Measurements from ENCODE around the gene KIRREL2. TPM values are rescaled to one million over a fixed set of nuclear protein-coding genes. Genes with fewer than 3 reads are reported as not detected.
"Not testable (repeated sequence)": the region's sequence is repeated elsewhere in the genome, so short reads cannot be mapped to it uniquely, and the experiment has no call there.

KIRREL2 gene
- total RNA-seq, result 0.04 TPM in 1 of 2 replicates, not detected in the other

DNA sequence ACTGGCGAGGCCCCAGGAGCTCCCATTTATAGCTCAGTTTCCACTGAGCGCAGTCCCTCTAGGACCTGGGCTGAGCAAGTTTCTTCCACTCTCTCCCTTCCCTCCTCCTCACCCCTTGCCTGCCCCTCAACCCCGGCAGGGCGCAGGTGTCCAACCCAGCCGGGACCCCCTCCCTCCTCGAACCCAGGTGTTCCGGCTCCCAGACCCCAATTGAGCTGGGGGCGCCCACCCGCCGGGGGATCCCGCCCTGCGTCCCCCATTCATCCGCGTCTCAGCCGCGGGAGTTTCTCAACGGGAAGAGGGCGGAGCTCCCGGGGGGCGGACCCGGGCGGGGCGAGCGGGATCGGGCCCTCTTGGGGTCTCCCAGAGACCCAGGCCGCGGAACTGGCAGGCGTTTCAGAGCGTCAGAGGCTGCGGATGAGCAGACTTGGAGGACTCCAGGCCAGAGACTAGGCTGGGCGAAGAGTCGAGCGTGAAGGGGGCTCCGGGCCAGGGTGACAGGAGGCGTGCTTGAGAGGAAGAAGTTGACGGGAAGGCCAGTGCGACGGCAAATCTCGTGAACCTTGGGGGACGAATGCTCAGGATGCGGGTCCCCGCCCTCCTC, at the start of gene KIRREL2:
Gene KIRREL2, plus strand, starts transcription at position 366 of the 604 bp plus-strand sequence. Its CDS starts 209 bp downstream, at position 575.
- DNase-seq (ENCODE audit: low read depth, low spot score), result no peak

DNA sequence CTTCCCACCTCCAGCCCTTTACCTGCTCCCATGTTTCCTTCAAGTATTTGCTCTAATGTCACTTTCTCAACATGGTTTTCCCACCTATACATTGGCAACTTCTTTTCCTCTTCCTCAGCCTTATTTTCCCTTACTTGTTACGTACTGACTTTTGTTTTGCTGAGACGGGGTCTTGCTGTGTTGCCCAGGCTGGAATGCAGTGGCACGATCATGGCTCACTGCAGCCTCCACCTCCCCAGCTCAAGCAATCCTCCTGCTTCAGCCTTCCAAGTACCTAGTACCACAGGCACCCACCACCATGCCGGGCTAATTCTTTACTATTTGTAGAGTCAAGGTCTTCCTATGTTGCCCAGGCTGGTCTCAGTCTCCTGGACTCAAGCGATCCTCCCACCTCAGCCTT, 49.1 kb upstream of the KIRREL2 start:
- DNase-seq (ENCODE audit: low read depth, low spot score), result no peak

- DNase-seq (ENCODE audit: low read depth, low spot score), result no peak
Measured at GRCh38 chr19:35811317-35812219, 45.1 kb upstream of the KIRREL2 start.

DNA sequence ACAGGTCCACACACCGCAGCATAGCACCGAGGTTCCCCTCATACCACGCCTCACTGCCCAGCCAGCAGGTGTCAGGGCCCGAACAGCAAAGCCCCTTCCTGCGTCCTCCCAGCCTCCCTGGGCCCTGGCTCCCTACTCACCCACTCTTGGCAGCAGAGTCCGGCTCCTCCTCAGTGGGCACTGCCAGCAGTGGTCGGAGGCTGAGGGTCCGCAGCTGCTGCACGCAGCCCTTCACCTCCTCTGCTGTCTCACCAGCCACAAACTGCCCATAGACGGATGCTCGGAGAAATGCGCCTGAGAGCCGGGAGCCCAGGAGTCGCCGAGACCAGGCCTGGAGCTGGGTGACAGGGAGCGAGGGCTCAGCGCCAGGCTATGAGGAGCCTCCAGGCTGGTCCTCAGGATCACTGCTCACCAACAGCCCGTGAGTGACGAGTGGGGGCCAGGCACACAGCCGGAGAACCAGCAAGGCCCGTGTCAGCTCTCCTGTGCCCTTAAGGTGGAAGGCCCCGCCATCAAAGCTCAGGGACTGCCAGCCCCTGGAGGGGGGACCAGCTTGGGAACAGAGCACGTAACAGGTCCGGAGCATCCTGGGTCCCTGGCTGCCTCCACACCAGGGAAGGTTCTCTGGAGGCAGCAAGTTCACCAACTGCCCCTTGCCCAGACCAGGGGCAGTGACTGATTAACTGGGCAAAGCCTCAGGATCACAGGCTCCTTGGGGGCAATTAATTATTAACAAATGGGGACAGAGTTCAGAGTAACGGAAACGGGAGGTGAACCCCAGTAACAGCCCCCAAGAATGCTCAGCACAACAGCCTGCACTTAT, 44.3 kb upstream of the KIRREL2 start, which contains the start of gene PRODH2:
Gene PRODH2, minus strand, starts transcription at position 626 of the 823 bp plus-strand sequence. Its CDS starts 40 bp downstream, at position 586.
- DNase-seq (ENCODE audit: low read depth, low spot score), result no peak

GRCh38 chr19:35813043-35813890, 43.4 kb upstream of the KIRREL2 start:
- DNase-seq (ENCODE audit: low read depth, low spot score), result no peak

- no peak for DNase-seq (ENCODE audit: low read depth, low spot score)
Measured at GRCh38 chr19:35816262-35816661, 40.4 kb upstream of the KIRREL2 start.

DNA sequence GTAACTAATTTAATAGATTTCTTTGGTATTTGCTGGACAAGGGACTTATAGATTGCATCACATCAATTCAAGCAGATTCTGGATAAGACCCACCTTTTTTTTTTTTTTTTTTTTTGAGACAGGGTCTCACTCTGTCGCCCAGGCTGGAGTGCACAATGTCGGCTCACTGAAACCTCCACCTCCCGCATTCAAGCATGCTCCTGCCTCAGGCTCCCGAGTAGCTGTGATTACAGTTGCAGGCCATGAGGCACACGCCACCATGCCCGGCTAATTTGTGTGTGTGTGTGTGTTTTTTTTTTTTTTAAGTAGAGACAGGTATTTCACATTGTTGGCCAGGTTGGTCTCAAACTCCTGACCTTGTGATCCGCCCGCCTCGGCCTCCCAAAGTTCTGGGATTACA, 39.9 kb upstream of the KIRREL2 start:
- no peak for DNase-seq (ENCODE audit: low read depth, low spot score)

DNA sequence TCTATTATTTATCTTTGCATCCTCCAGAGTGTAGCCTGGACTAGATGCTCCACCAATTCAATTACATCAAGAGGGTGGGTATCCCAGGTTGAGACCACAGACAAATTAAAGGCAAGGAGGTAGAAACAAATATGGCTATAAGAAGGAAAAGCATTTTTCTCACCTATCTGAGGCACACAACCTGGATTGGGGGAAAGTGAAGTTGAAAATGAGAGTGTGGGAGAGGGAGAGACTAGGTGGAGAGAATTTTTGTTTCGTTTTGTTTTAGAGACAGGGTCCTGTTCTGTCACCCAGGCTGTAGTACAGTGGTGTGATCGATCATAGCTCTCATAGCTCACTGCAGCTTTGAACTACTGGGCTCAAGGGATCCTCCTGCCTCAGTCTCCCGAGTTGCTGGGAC, 38.3 kb upstream of the KIRREL2 start:
- no peak for DNase-seq (ENCODE audit: low read depth, low spot score)

DNA sequence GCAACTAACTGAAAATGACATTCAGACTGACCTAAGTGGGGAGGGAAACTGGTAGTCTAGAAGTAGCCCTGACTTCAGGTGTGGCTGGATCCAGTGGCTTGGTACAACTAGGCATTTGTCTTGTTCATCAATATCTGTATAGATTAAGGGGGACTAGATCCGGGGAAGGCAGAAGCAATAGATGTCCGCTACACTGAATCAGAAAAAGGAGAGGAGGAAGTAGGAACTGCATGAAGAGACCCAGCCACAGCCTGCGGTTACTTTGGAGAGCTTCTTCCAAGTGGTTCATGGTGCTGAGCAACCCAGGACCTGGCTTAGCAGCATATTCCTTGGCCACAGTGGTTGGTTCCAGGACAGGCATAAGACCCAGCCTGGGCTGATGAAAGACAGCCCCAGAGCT, 34.1 kb upstream of the KIRREL2 start:
- no peak for DNase-seq (ENCODE audit: low read depth, low spot score)

DNA sequence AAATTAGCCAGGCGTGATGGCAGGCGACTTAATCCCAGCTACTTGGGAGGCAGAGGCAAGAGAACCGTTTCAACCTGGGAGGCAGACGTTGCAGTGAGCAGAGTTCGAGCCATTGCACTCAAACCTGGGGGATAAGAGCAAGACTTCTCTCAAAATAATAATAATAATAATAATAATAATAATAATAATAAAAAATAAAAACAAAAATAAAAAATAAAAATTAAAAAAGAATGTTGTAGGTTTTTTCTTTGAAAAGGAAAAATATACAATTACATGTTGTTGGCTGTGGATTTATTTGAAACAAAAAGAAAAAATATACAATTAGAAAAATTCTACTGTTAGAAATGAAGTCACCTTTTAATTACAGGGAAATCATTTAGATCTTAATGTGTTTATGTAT, 32.6 kb upstream of the KIRREL2 start:
- no peak for DNase-seq (ENCODE audit: low read depth, low spot score)

DNA sequence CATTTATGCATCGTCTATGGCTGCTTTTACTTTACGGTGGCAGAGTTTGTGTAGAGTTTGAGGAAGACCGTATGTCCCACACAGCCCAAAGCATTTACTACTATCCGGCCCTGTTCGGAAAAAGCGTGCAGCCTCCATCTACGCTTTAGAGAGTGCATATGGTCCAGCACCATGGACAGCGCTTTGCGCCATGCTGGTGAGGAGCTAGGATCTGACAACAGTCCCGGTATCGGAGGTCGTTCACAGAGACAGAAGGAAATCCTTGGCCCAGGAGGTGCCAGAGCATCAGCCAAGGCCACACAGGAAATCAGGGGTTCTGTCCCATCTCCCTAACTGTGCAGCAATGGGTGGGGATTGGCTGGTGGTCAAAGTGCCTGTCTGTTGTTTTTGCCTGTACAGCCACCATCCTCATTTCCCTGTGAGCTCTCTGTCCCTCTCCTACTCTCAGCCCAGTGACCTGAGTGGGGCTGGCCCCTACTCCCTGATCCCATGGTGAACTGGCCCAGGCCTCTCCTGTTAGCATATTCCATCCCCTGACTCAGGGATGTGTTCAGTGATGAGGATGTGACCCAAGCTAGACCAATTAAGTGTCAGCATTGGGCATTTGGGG, 27.9 kb upstream of the KIRREL2 start:
- no peak for DNase-seq (ENCODE audit: low read depth, low spot score)

DNA sequence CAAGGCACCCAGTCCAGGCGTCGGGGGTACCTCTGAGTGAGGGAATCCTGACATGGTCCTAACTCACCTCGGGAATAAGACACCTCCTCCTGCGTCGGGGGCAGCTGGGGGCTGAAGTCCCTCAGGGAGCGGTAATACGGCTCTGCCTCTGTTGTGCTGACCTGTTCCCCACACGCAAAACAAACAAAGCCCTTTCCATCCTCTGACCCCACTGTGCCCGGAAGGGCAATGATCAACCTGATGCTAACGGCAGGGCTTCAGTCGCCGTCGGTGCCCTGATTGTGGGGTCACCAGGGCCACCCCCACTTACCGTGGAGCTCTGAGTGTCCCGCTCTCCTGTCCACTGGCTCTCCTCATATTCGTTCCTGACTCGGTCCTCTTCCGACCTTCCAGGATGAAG, 25.7 kb upstream of the KIRREL2 start:
- no peak for DNase-seq (ENCODE audit: low read depth, low spot score)

DNA sequence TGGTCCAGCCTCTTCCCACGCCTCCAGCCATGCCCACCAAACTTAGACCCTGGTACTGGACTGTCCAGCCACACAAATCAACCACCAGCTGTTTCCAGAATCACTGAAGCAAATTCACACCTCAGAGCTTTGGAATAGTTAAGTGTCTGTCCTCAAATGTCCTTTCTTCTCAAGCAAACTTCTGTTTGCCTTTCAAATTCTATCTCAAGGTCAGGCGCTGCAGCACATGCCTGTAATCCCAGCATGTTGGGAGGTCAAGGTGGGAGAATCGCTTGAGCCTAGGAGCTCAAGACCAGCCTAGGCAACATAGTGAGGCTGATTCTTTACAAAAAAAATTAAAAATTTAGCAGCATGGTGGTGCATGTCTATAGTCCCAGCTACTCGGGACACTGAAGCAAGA, 24.7 kb upstream of the KIRREL2 start:
- no peak for DNase-seq (ENCODE audit: low read depth, low spot score)

DNA sequence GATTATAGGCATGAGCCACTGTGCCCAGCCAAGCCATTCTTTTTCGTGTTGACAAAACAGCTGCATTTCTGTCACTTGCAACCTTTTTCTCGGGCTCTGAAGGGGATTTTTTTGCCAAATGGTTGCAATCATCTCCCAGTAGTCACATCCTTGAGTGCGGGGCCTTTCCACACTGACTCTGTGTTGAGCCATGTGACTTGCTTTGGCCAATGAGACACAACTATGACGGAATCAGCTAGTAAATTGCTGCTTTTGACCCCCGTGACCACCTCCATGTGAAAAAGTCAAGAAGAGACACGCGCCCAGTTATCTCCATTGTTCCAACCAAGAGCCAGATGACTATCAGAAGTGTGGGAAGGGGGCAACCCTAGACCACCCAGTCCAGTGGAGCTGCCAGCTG, 22.7 kb upstream of the KIRREL2 start:
- no peak for DNase-seq (ENCODE audit: low read depth, low spot score)

- not testable (repeated sequence) for DNase-seq (ENCODE audit: low read depth, low spot score)
Measured at GRCh38 chr19:35836096-35836495, 20.6 kb upstream of the KIRREL2 start.

DNA sequence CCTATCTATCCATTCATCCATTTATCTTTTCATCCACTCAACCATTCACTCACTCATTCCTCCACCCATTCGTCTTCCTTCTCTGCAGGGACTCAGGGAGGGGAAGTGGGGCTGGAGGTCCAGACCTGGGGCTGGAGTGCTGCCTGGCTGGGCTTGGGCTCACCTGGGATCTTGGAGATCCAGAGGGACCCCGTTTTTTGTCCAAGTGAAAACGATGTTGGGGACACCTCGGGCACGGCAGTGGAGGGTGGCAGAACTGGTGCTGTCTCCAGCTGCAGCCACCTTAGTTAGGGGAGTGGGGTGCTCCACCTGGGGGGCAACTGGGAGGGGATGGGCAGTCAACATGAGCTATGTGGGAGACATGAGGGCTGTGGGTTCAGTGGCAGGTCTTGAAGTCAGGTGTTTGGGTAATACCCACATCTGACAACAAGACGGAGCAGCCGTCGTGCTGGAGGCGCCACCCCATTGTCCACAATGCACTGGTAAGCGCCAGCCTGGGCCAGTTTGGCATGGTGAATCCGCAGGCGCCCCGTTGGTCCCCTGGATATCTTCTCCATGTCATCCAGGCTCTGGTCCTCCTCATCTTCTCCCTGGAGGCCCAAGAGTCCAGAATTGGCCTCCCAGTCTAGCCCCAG, 14.6 kb upstream of the KIRREL2 start:
- no peak for DNase-seq (ENCODE audit: low read depth, low spot score)

- no peak for DNase-seq (ENCODE audit: low read depth, low spot score)
Measured at GRCh38 chr19:35842666-35843272, 13.9 kb upstream of the KIRREL2 start.

DNA sequence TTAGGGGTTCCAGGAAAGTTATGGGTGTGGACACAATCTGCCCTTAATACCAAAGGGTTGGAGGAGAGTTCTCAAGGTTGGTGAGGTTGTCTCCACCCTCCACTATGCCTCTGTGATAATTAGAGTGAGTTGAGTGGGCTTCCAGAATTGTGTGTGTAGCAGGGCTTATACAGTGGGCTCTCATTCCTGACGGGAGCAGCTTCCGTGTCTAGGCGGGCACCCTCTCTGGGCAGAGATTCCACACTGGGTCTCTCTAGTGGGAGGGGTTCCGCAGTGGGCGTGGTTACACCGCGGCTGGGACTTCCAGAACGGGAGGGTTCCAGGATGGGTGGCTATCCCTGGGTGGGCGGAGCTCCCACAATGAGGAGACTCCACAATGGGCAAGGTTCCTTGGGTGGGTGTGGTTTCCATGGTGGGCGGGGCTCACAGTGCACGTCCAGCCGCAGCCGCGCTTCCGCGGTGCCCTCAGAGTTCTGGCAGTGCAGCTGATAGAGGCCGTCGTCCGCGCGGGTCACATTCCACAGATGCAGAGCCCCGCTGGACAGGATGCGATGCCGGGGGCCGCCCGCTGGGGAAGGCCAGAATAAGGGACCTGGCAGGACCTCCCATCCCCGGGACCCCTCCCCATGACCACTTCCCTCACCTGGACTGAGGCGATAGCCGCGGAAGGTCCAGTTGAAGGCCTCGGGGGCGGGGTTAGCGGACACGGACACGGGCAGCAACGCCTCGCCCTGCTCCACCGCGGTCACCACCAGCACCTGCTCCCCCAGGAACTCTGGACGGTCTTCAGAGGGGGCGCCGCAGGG, 12.8 kb upstream of the KIRREL2 start:
- DNase-seq (ENCODE audit: low read depth, low spot score), result no peak
